HL-60/S4 treated with retinoic acid at 250 ng/mL for 4 days and 3 days (cell line): ENCODE results near the gene SPC25.
"Not testable (repeated sequence)": the region's sequence is repeated elsewhere in the genome, so short reads cannot be mapped to it uniquely, and the experiment has no call there.

Source experiments
- in situ Hi-C: fragments of 300-500 bp; cut with MboI; formaldehyde crosslinking; loops from 2 replicates; pipeline ENCODE4 v1.7.0; 2022; ENCODE audit warnings: low sequenced_read_pairs

SPC25 gene

GRCh38 chr2:168907940-168908662 lies 17.9 kb upstream of the SPC25 start:
- in situ Hi-C loops = loop anchor here (25.0 kb wide), 2 partner anchors 571 to 771 kb away; no protein-coding TSS in a partner anchor

- in situ Hi-C loops = loop anchor here (25.0 kb wide), 2 partner anchors 567 to 767 kb away; no protein-coding TSS in a partner anchor
Observed at GRCh38 chr2:168904358-168904757, 14.1 kb upstream of the SPC25 start.

- in situ Hi-C loops = loop anchor here (25.0 kb wide), 2 partner anchors 567 to 767 kb away; no protein-coding TSS in a partner anchor
Observed at GRCh38 chr2:168903888-168904287, 13.7 kb upstream of the SPC25 start.

GRCh38 chr2:168901003-168901402 lies 10.8 kb upstream of the SPC25 start, which contains the start of gene G6PC2:
Gene G6PC2 (plus strand): TSS chr2:168901291. CDS start chr2:168901332, 41 bp downstream.
- in situ Hi-C loops = loop anchor here (25.0 kb wide), 2 partner anchors 564 to 764 kb away; no protein-coding TSS in a partner anchor

GRCh38 chr2:168897449-168897848 lies 7.2 kb upstream of the SPC25 start:
- in situ Hi-C loops = no loop called here

GRCh38 chr2:168896783-168897182 lies 6.6 kb upstream of the SPC25 start:
- in situ Hi-C loops = no loop called here

GRCh38 chr2:168895771-168896170 lies 5.5 kb upstream of the SPC25 start:
- in situ Hi-C loops = no loop called here

GRCh38 chr2:168894720-168895119 lies 4.5 kb upstream of the SPC25 start:
- in situ Hi-C loops = no loop called here

GRCh38 chr2:168894101-168894500 lies 3.9 kb upstream of the SPC25 start:
- in situ Hi-C loops = no loop called here

GRCh38 chr2:168892327-168892726 lies 2.1 kb upstream of the SPC25 start:
- in situ Hi-C loops = no loop called here

GRCh38 chr2:168889635-168890005 lies 610 bp downstream of the SPC25 start:
- in situ Hi-C loops = no loop called here

- in situ Hi-C loops = no loop called here
Observed at GRCh38 chr2:168884975-168885374, 5.3 kb downstream of the SPC25 start.

- in situ Hi-C loops = not testable (repeated sequence)
Observed at GRCh38 chr2:168882163-168882562, 8.1 kb downstream of the SPC25 start.

- in situ Hi-C loops = no loop called here
Observed at GRCh38 chr2:168874368-168875054, 15.7 kb downstream of the SPC25 start.

- in situ Hi-C loops = not testable (repeated sequence)
Observed at GRCh38 chr2:168870824-168871223, 19.4 kb downstream of the SPC25 start.

- in situ Hi-C loops = not testable (repeated sequence)
Observed at GRCh38 chr2:168870369-168870768, 19.9 kb downstream of the SPC25 start.

GRCh38 chr2:168867164-168867563 lies 23.1 kb downstream of the SPC25 start:
- in situ Hi-C loops = not testable (repeated sequence)

GRCh38 chr2:168858146-168858545 lies 32.1 kb downstream of the SPC25 start:
- in situ Hi-C loops = no loop called here

GRCh38 chr2:168855601-168856000 lies 34.6 kb downstream of the SPC25 start:
- in situ Hi-C loops = no loop called here

GRCh38 chr2:168854651-168855050 lies 35.6 kb downstream of the SPC25 start:
- in situ Hi-C loops = no loop called here

GRCh38 chr2:168853471-168853870 lies 36.8 kb downstream of the SPC25 start:
- in situ Hi-C loops = no loop called here

GRCh38 chr2:168852481-168852880 lies 37.7 kb downstream of the SPC25 start:
- in situ Hi-C loops = no loop called here
